Endothelial cell of umbilical vein (primary cell): ENCODE results near the gene GPR32. TPM values are rescaled to one million over a fixed set of nuclear protein-coding genes. Genes with fewer than 3 reads are reported as not detected.

Source experiments
- BruUV-seq: library from RNA; stranded (reverse); fragments of 400-500 nt; replicated peaks from 2 replicates; lab custom pipeline; 2021; lab: Mats Ljungman, UMichigan
- CTCF ChIA-PET: fragments of 300-600, 350-600 bp; sonication (Branson Sonifier 250); formaldehyde crosslinking; loops from one replicate; lab custom pipeline; 2021; ENCODE audit warnings: antibody characterized with exemption, inconsistent platforms; lab: Charles Lee
- POLR2A ChIA-PET: fragments of 300-600, 350-600 bp; sonication (Branson Sonifier 250); formaldehyde crosslinking; loops from one replicate; lab custom pipeline; 2021; ENCODE audit warnings: antibody characterized with exemption, inconsistent platforms; lab: Charles Lee
- DNase-seq: peaks from one replicate; pipeline ENCODE4 v3.0.0-alpha.2; 2011; ENCODE audit warnings: low read depth, low spot score
- FAIRE-seq: peaks from 2 replicates; lab custom pipeline; 2011; peaks lifted over from hg19 to GRCh38; lab: Jason Lieb, UNC
- H2AFZ ChIP-seq: 2 replicates; pipeline ENCODE4 v1.6.0; 2012; ENCODE audit warnings: low read depth, low read length, control low read depth, inconsistent platforms
- H3K27ac ChIP-seq: 2 replicates; pipeline ENCODE4 v1.5.1; 2011; ENCODE audit warnings: low read depth, mild to moderate bottlenecking, control low read depth, low read length, moderate library complexity; ENCODE audit not compliant: insufficient read depth
- H3K27me3 ChIP-seq, 2 experiments: 2 replicates each; pipeline versions ENCODE4 v1.6.0 to v1.6.1; 2011; ENCODE audit warnings: low read length in 2 of 2, mixed read lengths in 1 of 2; ENCODE audit not compliant: control insufficient read depth in 2 of 2, insufficient read depth in 2 of 2
- H3K36me3 ChIP-seq, 2 experiments: 2 replicates in 1 of 2; 3 replicates in 1 of 2; pipeline ENCODE4 v1.5.1; 2011; ENCODE audit warnings: low read length in 2 of 2, mild to moderate bottlenecking in 1 of 2, moderate library complexity in 1 of 2; ENCODE audit not compliant: control insufficient read depth in 2 of 2, insufficient read depth in 2 of 2; ENCODE audit errors: extremely low read depth in 1 of 2
- H3K4me1 ChIP-seq: 3 replicates; pipeline ENCODE4 v1.5.1; 2011; ENCODE audit warnings: mild to moderate bottlenecking, low read length; ENCODE audit not compliant: control insufficient read depth, insufficient read depth; ENCODE audit errors: extremely low read depth
- H3K4me2 ChIP-seq: 2 replicates; pipeline ENCODE4 v1.6.1; 2011; ENCODE audit warnings: low read length, control low read depth, mixed read lengths; ENCODE audit not compliant: insufficient read depth
- H3K4me3 ChIP-seq, 3 experiments: fragments of 200-600 bp in 1 of 3; sonication (generic), shearing (Covaris generic) in 1 of 3; replicated peaks in 1 of 3; 2 replicates each; pipeline ENCODE4 v1.5.1; 2011 to 2016; ENCODE audit warnings: control low read depth in 3 of 3, low read length in 3 of 3, mild to moderate bottlenecking in 2 of 3, inconsistent platforms in 1 of 3, low read depth in 1 of 3, moderate library complexity in 1 of 3; ENCODE audit not compliant: insufficient read depth in 1 of 3
- H3K79me2 ChIP-seq: 2 replicates; pipeline ENCODE4 v1.6.0; 2012; ENCODE audit warnings: low read length, inconsistent platforms; ENCODE audit not compliant: control insufficient read depth, insufficient read depth
- H3K9ac ChIP-seq: replicated peaks from 2 replicates; pipeline ENCODE3; 2011; ENCODE audit warnings: low read length, control low read depth; ENCODE audit not compliant: insufficient read depth; ENCODE audit errors: extremely low read depth
- H3K9me1 ChIP-seq: replicated peaks from 3 replicates; pipeline ENCODE4 v1.6.0; 2011; ENCODE audit warnings: mild to moderate bottlenecking, low read length; ENCODE audit not compliant: control insufficient read depth, insufficient read depth; ENCODE audit errors: extremely low read depth
- H3K9me3 ChIP-seq: replicated peaks from 2 replicates; pipeline ENCODE4 v1.5.1; 2012; ENCODE audit warnings: low read length, inconsistent platforms; ENCODE audit not compliant: control insufficient read depth, insufficient read depth
- H4K20me1 ChIP-seq: replicated peaks from 2 replicates; pipeline ENCODE3; 2011; ENCODE audit warnings: mild to moderate bottlenecking, low read length; ENCODE audit not compliant: control insufficient read depth, insufficient read depth; ENCODE audit errors: extremely low read depth
- EZH2 ChIP-seq: IDR thresholded peaks from 2 replicates; pipeline ENCODE4 v1.6.1; 2012; ENCODE audit warnings: borderline replicate concordance, low read depth, mild to moderate bottlenecking, moderate library complexity, low read length, inconsistent platforms; ENCODE audit not compliant: severe bottlenecking
- FOS ChIP-seq: IDR thresholded peaks from 2 replicates; pipeline ENCODE4 v1.6.1; 2011; ENCODE audit warnings: mild to moderate bottlenecking, low read length, moderate library complexity, borderline replicate concordance; ENCODE audit not compliant: insufficient read depth
- GATA2 ChIP-seq: IDR thresholded peaks from 2 replicates; pipeline ENCODE4 v1.7.0; 2011; ENCODE audit warnings: low read depth, mild to moderate bottlenecking, moderate library complexity, mixed read lengths, low read length; ENCODE audit not compliant: insufficient read length, insufficient read depth
- JUN ChIP-seq: IDR thresholded peaks from 2 replicates; pipeline ENCODE4 v1.6.1; 2011; ENCODE audit warnings: borderline replicate concordance, low read depth; ENCODE audit not compliant: insufficient read length, insufficient read depth
- MYC ChIP-seq: IDR thresholded peaks from one replicate; pipeline ENCODE4 v1.6.1; 2011; ENCODE audit warnings: mild to moderate bottlenecking, low read depth, low read length
- POLR2AphosphoS5 ChIP-seq: IDR thresholded peaks from 2 replicates; pipeline ENCODE4 v1.6.1; 2012; ENCODE audit warnings: low read depth, mild to moderate bottlenecking, control low read depth, low read length, moderate library complexity; ENCODE audit not compliant: insufficient read depth
- dilution Hi-C: fragments of 300-500 bp; cut with MboI; formaldehyde crosslinking; loops from one replicate; pipeline ENCODE4 v1.15.0; 2019; ENCODE audit warnings: low sequenced_read_pairs; ENCODE audit not compliant: extremely low pct_ligation_motif_present
- intact Hi-C: fragments of 100-400 bp; cut with micrococcal nuclease; formaldehyde crosslinking; loops from one replicate; pipeline ENCODE4 v1.10.0; 2022
- polyA plus RNA-seq, 4 experiments: library from polyadenylated mRNA; depleted of rRNA in 3 of 4; stranded (reverse) in 3 of 4; unstranded in 1 of 4; fragments of >200 nt; gene quantifications; 2 replicates each; pipeline versions ENCODE4 v1.2.1 to v1.2.3, GENCODE V29; 2011 to 2012; ENCODE audit warnings: missing spikeins in 1 of 4
- total RNA-seq: library from RNA; stranded (reverse); gene quantifications from 2 replicates; pipeline ENCODE4 v1.2.3, GENCODE V29; 2021
- TF ChIP-seq, protein P1 (sequence below): IDR thresholded peaks from 2 replicates; pipeline ENCODE4 v1.6.1; 2011; ENCODE audit not compliant: insufficient read depth, insufficient read length
- TF ChIP-seq, protein P2 (sequence below), 2 donors: IDR thresholded peaks; 1 replicate in 1 of 2; 2 replicates in 1 of 2; pipeline ENCODE4 v1.5.1; 2011; ENCODE audit warnings: low read length in 2 of 2, mild to moderate bottlenecking in 2 of 2, moderate library complexity in 2 of 2, control low read depth in 1 of 2, inconsistent platforms in 1 of 2, low read depth in 1 of 2; ENCODE audit not compliant: insufficient read depth in 1 of 2; ENCODE audit errors: extremely low read depth in 1 of 2

GPR32 gene
- total and polyA plus RNA-seq, 2 donors (not counting 3 experiments of a cell fraction or from before 2014, with no cell fraction given): not detected

DNA sequence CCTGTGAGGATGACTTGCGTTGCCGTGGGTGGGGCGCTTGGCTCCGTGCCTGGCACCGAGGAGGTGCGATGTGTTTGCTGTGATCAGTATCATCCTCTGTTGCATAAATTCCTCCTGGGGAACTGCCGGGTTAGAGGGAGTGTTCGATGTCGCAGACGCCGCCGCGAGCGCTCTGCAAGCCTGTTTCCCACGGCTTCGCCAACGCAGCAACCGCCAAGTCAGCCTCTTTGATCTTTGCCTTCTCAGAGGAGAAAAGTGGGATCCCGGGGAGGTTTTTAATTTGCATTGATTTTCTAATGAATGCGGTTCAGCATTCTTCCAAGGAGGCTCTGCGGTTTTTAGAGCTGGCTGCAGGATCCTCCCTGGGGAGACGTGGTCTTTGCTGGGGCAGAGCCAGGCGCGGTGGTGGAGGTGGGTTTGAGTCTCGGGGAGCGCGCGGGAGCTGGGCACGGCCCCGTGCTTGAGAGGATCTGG, 7.6 kb downstream of the GPR32 start:
- Histone ChIP-seq H3K9ac (no peak overlapping the region), H3K9me3 (no peaks in the 10 kb centered on the region), H3K9me1 (no peaks in the 10 kb centered on the region), H3K4me1 (no peaks in the 10 kb centered on the region), H3K27ac (no peak overlapping the region), H3K79me2 (no peaks in the 10 kb centered on the region), H3K36me3 (no peaks in the 10 kb centered on the region), H4K20me1 (no peaks in the 10 kb centered on the region), H3K4me3 (no peak overlapping the region), H3K27me3 (peaks cover 26 to 29% of the 10 kb centered on the region in 2 experiments), H2AFZ (no peak overlapping the region), H3K4me2 (no peak overlapping the region)
- BruUV-seq: no TSS peak
- intact Hi-C loops (no loop called here), dilution Hi-C loops (no loop called here)
- CTCF ChIA-PET: interaction anchor here (0.5 to 3.9 kb wide), 7 partner anchors 16 to 409 kb away, joined by 3 to 22 read pairs (median 5); no protein-coding TSS in a partner anchor
- POLR2A ChIA-PET: interaction anchor here (0.5 kb wide), 1 partner anchor 58 kb away, joined by 4 read pairs; no protein-coding TSS in a partner anchor
- no peak for FAIRE-seq
- TF ChIP-seq JUN (no peak), EZH2 (peak; percentile 48)
- DNase-seq: no peak

DNA sequence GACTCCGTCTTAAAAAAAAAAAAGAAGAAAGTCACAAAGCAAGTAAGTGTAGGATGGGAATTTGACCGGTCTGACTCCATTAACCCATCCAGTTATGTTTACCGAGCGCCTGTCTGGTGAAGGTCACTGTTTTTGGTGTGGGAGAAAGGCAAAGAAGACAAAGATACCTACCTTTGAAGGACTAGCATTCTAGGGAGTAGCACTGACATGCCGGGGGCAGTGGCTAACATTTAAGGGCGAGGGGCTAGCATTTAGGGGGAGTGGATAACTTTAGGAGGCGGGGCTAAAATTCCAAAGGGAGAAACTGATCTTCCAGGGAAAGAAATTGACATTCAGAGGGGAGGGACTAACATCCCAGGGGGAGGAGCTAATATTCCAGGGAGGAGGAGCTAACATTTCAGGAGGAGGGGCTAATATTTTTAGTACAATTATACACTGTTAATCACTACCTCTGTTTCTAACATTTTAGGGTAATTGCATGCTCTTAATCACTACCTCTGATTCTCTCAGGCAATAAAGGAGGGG, 8.7 kb downstream of the GPR32 start:
- FAIRE-seq: no peak
- no TSS peak for BruUV-seq
- dilution Hi-C loops (no loop called here), intact Hi-C loops (no loop called here)
- TF ChIP-seq GATA2: no peak
- no peak for TF ChIP-seq FOS
- no peak for TF ChIP-seq EZH2
- no peak for TF ChIP-seq MYC
- no peak for TF ChIP-seq JUN
- no peak for TF ChIP-seq POLR2AphosphoS5
- TF ChIP-seq, protein P1, sequence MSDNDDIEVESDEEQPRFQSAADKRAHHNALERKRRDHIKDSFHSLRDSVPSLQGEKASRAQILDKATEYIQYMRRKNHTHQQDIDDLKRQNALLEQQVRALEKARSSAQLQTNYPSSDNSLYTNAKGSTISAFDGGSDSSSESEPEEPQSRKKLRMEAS: no peak
- TF ChIP-seq, protein P2, sequence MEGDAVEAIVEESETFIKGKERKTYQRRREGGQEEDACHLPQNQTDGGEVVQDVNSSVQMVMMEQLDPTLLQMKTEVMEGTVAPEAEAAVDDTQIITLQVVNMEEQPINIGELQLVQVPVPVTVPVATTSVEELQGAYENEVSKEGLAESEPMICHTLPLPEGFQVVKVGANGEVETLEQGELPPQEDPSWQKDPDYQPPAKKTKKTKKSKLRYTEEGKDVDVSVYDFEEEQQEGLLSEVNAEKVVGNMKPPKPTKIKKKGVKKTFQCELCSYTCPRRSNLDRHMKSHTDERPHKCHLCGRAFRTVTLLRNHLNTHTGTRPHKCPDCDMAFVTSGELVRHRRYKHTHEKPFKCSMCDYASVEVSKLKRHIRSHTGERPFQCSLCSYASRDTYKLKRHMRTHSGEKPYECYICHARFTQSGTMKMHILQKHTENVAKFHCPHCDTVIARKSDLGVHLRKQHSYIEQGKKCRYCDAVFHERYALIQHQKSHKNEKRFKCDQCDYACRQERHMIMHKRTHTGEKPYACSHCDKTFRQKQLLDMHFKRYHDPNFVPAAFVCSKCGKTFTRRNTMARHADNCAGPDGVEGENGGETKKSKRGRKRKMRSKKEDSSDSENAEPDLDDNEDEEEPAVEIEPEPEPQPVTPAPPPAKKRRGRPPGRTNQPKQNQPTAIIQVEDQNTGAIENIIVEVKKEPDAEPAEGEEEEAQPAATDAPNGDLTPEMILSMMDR (IDR thresholded peaks at IDR 0.05; ENCODE audit: extremely low read depth in 1 of 2, insufficient read depth in 1 of 2, low read depth in 1 of 2, low read length in 2 of 2): no peak
- Histone ChIP-seq H3K36me3 (no peaks in the 10 kb centered on the region), H3K9me3 (no peaks in the 10 kb centered on the region), H3K27me3 (peaks cover 26 to 29% of the 10 kb centered on the region in 2 experiments), H3K4me3 (no peak overlapping the region), H3K27ac (no peak overlapping the region), H4K20me1 (no peaks in the 10 kb centered on the region), H3K4me2 (no peak overlapping the region), H3K4me1 (no peaks in the 10 kb centered on the region), H3K79me2 (no peaks in the 10 kb centered on the region), H3K9me1 (no peaks in the 10 kb centered on the region), H2AFZ (no peak overlapping the region), H3K9ac (no peak overlapping the region)
- ChIA-PET POLR2A (no interaction called here), CTCF (interaction anchor here (1.0 to 7.3 kb wide), 4 partner anchors 54 to 242 kb away, joined by 4 to 116 read pairs (median 15); no protein-coding TSS in a partner anchor)
- DNase-seq: no peak
